Measurements from ENCODE around the gene PYCR2.

PYCR2 gene

GRCh38 chr1:225873281-225873850, 50.7 kb downstream of the PYCR2 start:
- no peak for DNase-seq

GRCh38 chr1:225872075-225872430, 52.0 kb downstream of the PYCR2 start:
- DNase-seq = no peak

GRCh38 chr1:225871359-225872074, 52.5 kb downstream of the PYCR2 start:
- no peak for DNase-seq

- no peak for DNase-seq
Observed at GRCh38 chr1:225870911-225871310, 53.1 kb downstream of the PYCR2 start.
